K562 (cell line): Measurements from ENCODE around the gene SHISA7. TPM values are rescaled to one million over a fixed set of nuclear protein-coding genes. Genes with fewer than 3 reads are reported as not detected.

Experiments
- ARHGAP35 ChIP-seq: fragments of 450-650 bp; IDR thresholded peaks from 2 replicates; pipeline ENCODE4 v1.6.1; 2018; ENCODE audit not compliant: partially characterized antibody
- ATF4 ChIP-seq: fragments of 450-650 bp; formaldehyde crosslinking; IDR thresholded peaks from 2 replicates; pipeline ENCODE4 v1.4.0; 2022; ENCODE audit warnings: mild to moderate bottlenecking, moderate library complexity
- BCL6 ChIP-seq: fragments of 250-450 bp; sonication (Bioruptor Pico); IDR thresholded peaks from 2 replicates; pipeline ENCODE4 v1.4.0; 2020
- CBFA2T3 ChIP-seq: fragments of 450-650 bp; IDR thresholded peaks from 2 replicates; pipeline ENCODE4 v1.6.1; 2017
- CBFB ChIP-seq: sonication (generic); formaldehyde crosslinking; IDR thresholded peaks from 2 replicates; pipeline ENCODE4 v1.4.0; 2020; ENCODE audit warnings: mild to moderate bottlenecking, missing genetic modification reagents
- FOXP1 ChIP-seq: sonication (generic); formaldehyde crosslinking; IDR thresholded peaks from 2 replicates; pipeline ENCODE4 v1.8.0; 2022; ENCODE audit warnings: mild to moderate bottlenecking, missing genetic modification reagents
- MAFG ChIP-seq: fragments of 450-650 bp; conservative IDR thresholded peaks from 2 replicates; pipeline ENCODE4 v1.6.1; 2016; ENCODE audit warnings: missing genetic modification characterization, missing compliant biosample characterization
- MTA3 ChIP-seq: fragments of 450-650 bp; formaldehyde crosslinking; IDR thresholded peaks from 2 replicates; pipeline ENCODE4 v1.6.1; 2017; ENCODE audit warnings: mild to moderate bottlenecking, borderline replicate concordance
- NUFIP1 ChIP-seq: fragments of 450-650 bp; IDR thresholded peaks from 2 replicates; pipeline ENCODE4 v1.6.1; 2018; ENCODE audit not compliant: partially characterized antibody
- PHF8 ChIP-seq: fragments of 200-600 bp; sonication (generic); IDR thresholded peaks from 2 replicates; pipeline ENCODE4 v1.6.1; 2012; ENCODE audit warnings: mixed run types, mild to moderate bottlenecking, inconsistent platforms, low read length, moderate library complexity, borderline replicate concordance
- PPARD ChIP-seq: fragments of 250-450 bp; sonication (Bioruptor Pico); IDR thresholded peaks from 2 replicates; pipeline ENCODE4 v1.8.0; 2022; ENCODE audit warnings: inconsistent platforms, mild to moderate bottlenecking, moderate library complexity
- PRDM10 ChIP-seq: fragments of 450-650 bp; IDR thresholded peaks from 2 replicates; pipeline ENCODE4 v1.6.1; 2018; ENCODE audit not compliant: partially characterized antibody
- PTBP1 ChIP-seq: fragments of 200-400 bp; formaldehyde crosslinking; IDR thresholded peaks from 2 replicates; pipeline ENCODE4 v1.6.1; 2017; ENCODE audit warnings: low read depth, low read length
- TAL1 ChIP-seq: fragments of 450-650 bp; IDR thresholded peaks from 2 replicates; pipeline ENCODE4 v1.6.1; 2016; ENCODE audit warnings: mild to moderate bottlenecking
- TARDBP ChIP-seq: fragments of 450-650 bp; IDR thresholded peaks from 2 replicates; pipeline ENCODE4 v1.6.1; 2016
- U2AF2 ChIP-seq: fragments of 200-400 bp; formaldehyde crosslinking; optimal IDR thresholded peaks from 2 replicates; pipeline ENCODE3; 2017; ENCODE audit warnings: low read depth, mild to moderate bottlenecking, low read length
- XRCC4 ChIP-seq: IDR thresholded peaks from one replicate; pipeline ENCODE4 v1.6.1; 2011; ENCODE audit not compliant: insufficient read depth, insufficient read length; ENCODE audit errors: extremely low read depth
- YY1 ChIP-seq, 3 experiments: IDR thresholded peaks; 2 replicates each; pipeline ENCODE4 v1.6.1; 2011; ENCODE audit warnings: low read length in 2 of 3, mild to moderate bottlenecking in 2 of 3, moderate library complexity in 2 of 3, borderline replicate concordance in 1 of 3, control low read depth in 1 of 3, low read depth in 1 of 3; ENCODE audit not compliant: insufficient read depth in 3 of 3, insufficient replicate concordance in 2 of 3, control insufficient read depth in 1 of 3, insufficient read length in 1 of 3; ENCODE audit errors: extremely low read depth in 1 of 3
- ZNF12 ChIP-seq: sonication (generic); formaldehyde crosslinking; IDR thresholded peaks from 2 replicates; pipeline ENCODE4 v1.4.0; 2020; ENCODE audit warnings: mild to moderate bottlenecking, missing genetic modification reagents
- ZNF41 ChIP-seq: fragments of 250-450 bp; sonication (Bioruptor Pico); conservative IDR thresholded peaks from 2 replicates; pipeline ENCODE4 v1.4.0; 2020; ENCODE audit warnings: mild to moderate bottlenecking
- ZZZ3 ChIP-seq: fragments of 450-650 bp; IDR thresholded peaks from 2 replicates; pipeline ENCODE4 v1.6.1; 2016; ENCODE audit warnings: antibody characterized with exemption, mild to moderate bottlenecking, moderate library complexity
- polyA plus RNA-seq, 8 experiments: library from polyadenylated mRNA; depleted of rRNA in 4 of 8; stranded (reverse) in 5 of 8; unstranded in 3 of 8; fragments of >200 nt; fragmentation: Nextera tagmentation in 2 of 8; fragmentation: Illumina TruSeq in 1 of 8; extraction: Ambion mirVana in 2 of 8; extraction: Trizol in 1 of 8; gene quantifications; 2 replicates each; pipeline versions ENCODE4 v1.2.1 to v1.2.3, GENCODE V29; 2011 to 2014; ENCODE audit warnings: inconsistent platforms in 1 of 8, missing spikeins in 1 of 8
- total RNA-seq, 7 experiments: library from RNA; depleted of rRNA in 6 of 7; stranded (reverse); fragments of >200 nt in 6 of 7; fragmentation: Illumina TruSeq in 2 of 7; extraction: Trizol in 2 of 7; gene quantifications; 2 replicates each; pipeline versions ENCODE4 v1.2.1 to v1.2.3, GENCODE V29; 2011 to 2021; ENCODE audit warnings: low replicate concordance in 1 of 7
- TF ChIP-seq, protein P1 (sequence below), 2 experiments: fragments of 450-650 bp in 1 of 2; sonication (generic) in 1 of 2; formaldehyde crosslinking; conservative IDR thresholded peaks; 2 replicates each; pipeline versions ENCODE4 v1.4.0 to v1.8.1; 2020 to 2022; ENCODE audit warnings: mild to moderate bottlenecking in 1 of 2, missing genetic modification reagents in 1 of 2
- TF ChIP-seq, protein P2 (sequence below): fragments of 250-450 bp; sonication (Bioruptor Pico); IDR thresholded peaks from 2 replicates; pipeline ENCODE4 v1.9.0; 2021; ENCODE audit warnings: mild to moderate bottlenecking

The SHISA7 gene
- total and polyA plus RNA-seq, 9 of the 15 experiments (the other 6 are each of a cell fraction or from before 2014, with no cell fraction given): 0.01 to 0.40 (median 0.07) TPM

- no peak for TF ChIP-seq PPARD (CRISPR knock-in tag)
- TF ChIP-seq TAL1: peak; percentile 91
- TF ChIP-seq ZNF12: no peak
- TF ChIP-seq BCL6 (CRISPR knock-in tag): peak; percentile 50; the same call in 1 of the 2 replicates
- peak; percentile 49; the same call in 1 of the 2 replicates for TF ChIP-seq MTA3
- TF ChIP-seq CBFB (CRISPR knock-in tag): peak; percentile 19; the same call in 1 of the 2 replicates
- TF ChIP-seq U2AF2: no peak
- peak; percentile 95 for TF ChIP-seq CBFA2T3
- TF ChIP-seq ARHGAP35: no peak
- peak in 2 of 3 experiments; percentile 44 to 46 for TF ChIP-seq YY1 (IDR thresholded peaks at IDR 0.05; ENCODE audit: borderline replicate concordance in 1 of 3, control insufficient read depth in 1 of 3, extremely low read depth in 1 of 3, insufficient read depth in 3 of 3, insufficient read length in 1 of 3, insufficient replicate concordance in 2 of 3, low read depth in 1 of 3, low read length in 2 of 3)
- TF ChIP-seq PHF8: no peak; the same call in 1 of the 2 replicates
- TF ChIP-seq, protein P1, sequence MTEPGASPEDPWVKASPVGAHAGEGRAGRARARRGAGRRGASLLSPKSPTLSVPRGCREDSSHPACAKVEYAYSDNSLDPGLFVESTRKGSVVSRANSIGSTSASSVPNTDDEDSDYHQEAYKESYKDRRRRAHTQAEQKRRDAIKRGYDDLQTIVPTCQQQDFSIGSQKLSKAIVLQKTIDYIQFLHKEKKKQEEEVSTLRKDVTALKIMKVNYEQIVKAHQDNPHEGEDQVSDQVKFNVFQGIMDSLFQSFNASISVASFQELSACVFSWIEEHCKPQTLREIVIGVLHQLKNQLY (CRISPR knock-in tag; conservative IDR thresholded peaks at IDR 0.05): no peak
- 0 out of 2 replicates have a peak, but pooled peaks have one; percentile 31 for TF ChIP-seq PTBP1
- no peak for TF ChIP-seq MAFG (tag)
- no peak for TF ChIP-seq ZNF41 (CRISPR knock-in tag)
- TF ChIP-seq, protein P2, sequence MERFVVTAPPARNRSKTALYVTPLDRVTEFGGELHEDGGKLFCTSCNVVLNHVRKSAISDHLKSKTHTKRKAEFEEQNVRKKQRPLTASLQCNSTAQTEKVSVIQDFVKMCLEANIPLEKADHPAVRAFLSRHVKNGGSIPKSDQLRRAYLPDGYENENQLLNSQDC (CRISPR knock-in tag): no peak
- TF ChIP-seq PRDM10: peak; percentile 20
- TF ChIP-seq FOXP1 (CRISPR knock-in tag): peak; percentile 43; the same call in 1 of the 2 replicates
- TF ChIP-seq TARDBP: peak; percentile 79
- TF ChIP-seq NUFIP1: no peak
- peak; percentile 73 for TF ChIP-seq ATF4 (CRISPR knock-in tag)
- TF ChIP-seq ZZZ3: no peak
- no peak for TF ChIP-seq XRCC4
Observed at GRCh38 chr19:55467236-55468053, 24.3 kb upstream of the SHISA7 start (continued).
